Adrenal gland (tissue), 5 donors: Measurements from ENCODE around the gene ROBO2.

Experiments
- CTCF ChIP-seq, 6 experiments: fragments of 450-650 bp in 4 of 6; fragments of 200-600 bp in 2 of 6; sonication (generic) in 1 of 6; IDR thresholded peaks; 1 replicate in 5 of 6; 2 replicates in 1 of 6; pipeline versions ENCODE4 v1.5.1 to v1.8.0; 2016 to 2021; ENCODE audit warnings: antibody characterized with exemption in 6 of 6, mild to moderate bottlenecking in 2 of 6, moderate library complexity in 1 of 6
- POLR2A ChIP-seq, 2 donors: fragments of 450-650 bp; IDR thresholded peaks; one replicate each; pipeline ENCODE4 v1.6.1; 2017; ENCODE audit warnings: antibody characterized with exemption in 2 of 2, mild to moderate bottlenecking in 2 of 2, moderate library complexity in 1 of 2
- donor health status: DM: no; HTN: no; CAD: no.

- TF ChIP-seq CTCF (IDR thresholded peaks at IDR 0.05) (no peak), POLR2A (IDR thresholded peaks at IDR 0.05) (no peak)
These were observed 620.8 kb downstream of the ROBO2 start for GRCh38 chr3:77660718-77661117.
